OCI-LY1 (cell line): ENCODE measurements around the gene KRTCAP2.

Source experiments
- H2AFZ ChIP-seq: fragments of 200-600 bp; sonication (generic), shearing (Covaris generic); 2 replicates; pipeline ENCODE4 v1.6.0; 2014; ENCODE audit warnings: antibody characterized with exemption, mild to moderate bottlenecking, low read length
- H3F3A ChIP-seq: fragments of 200-600 bp; sonication (generic), shearing (Covaris generic); 2 replicates; pipeline ENCODE4 v1.6.0; 2014; ENCODE audit warnings: mild to moderate bottlenecking, antibody characterized with exemption, low read length, moderate library complexity; ENCODE audit not compliant: insufficient read depth
- H3K27ac ChIP-seq: fragments of 200-600 bp; sonication (generic); 2 replicates; pipeline ENCODE4 v1.5.1; 2014; ENCODE audit warnings: low read length, mixed run types, mild to moderate bottlenecking, low read depth; ENCODE audit not compliant: poor library complexity, severe bottlenecking
- H3K27me3 ChIP-seq: fragments of 200-600 bp; sonication (generic); 2 replicates; pipeline ENCODE4 v1.6.0; 2014; ENCODE audit warnings: antibody characterized with exemption, mild to moderate bottlenecking, low read length, moderate library complexity; ENCODE audit not compliant: insufficient read depth
- H3K36me3 ChIP-seq: fragments of 200-600 bp; sonication (generic); 2 replicates; pipeline ENCODE4 v1.6.1; 2014; ENCODE audit warnings: mild to moderate bottlenecking, antibody characterized with exemption, low read length, moderate library complexity, mixed read lengths; ENCODE audit not compliant: insufficient read depth
- H3K4me1 ChIP-seq: fragments of 200-600 bp; sonication (generic); 2 replicates; pipeline ENCODE4 v1.5.1; 2014; ENCODE audit warnings: mild to moderate bottlenecking, low read length, moderate library complexity; ENCODE audit not compliant: insufficient read depth, severe bottlenecking
- H3K4me2 ChIP-seq: fragments of 200-600 bp; sonication (generic), shearing (Covaris generic); 2 replicates; pipeline ENCODE4 v1.6.1; 2014; ENCODE audit warnings: low read length
- H3K4me3 ChIP-seq: fragments of 200-600 bp; sonication (generic); 2 replicates; pipeline ENCODE4 v1.5.1; 2014; ENCODE audit warnings: low read length, low read depth, mild to moderate bottlenecking, mixed read lengths; ENCODE audit not compliant: poor library complexity, severe bottlenecking
- H3K79me2 ChIP-seq: fragments of 200-600 bp; shearing (Covaris generic); 2 replicates; pipeline ENCODE4 v1.6.1; 2016; ENCODE audit warnings: mixed run types, low read length, mixed read lengths; ENCODE audit not compliant: insufficient read depth
- H3K9ac ChIP-seq: fragments of 200-600 bp; sonication (generic), shearing (Covaris generic); 2 replicates; pipeline ENCODE4 v1.6.1; 2014; ENCODE audit warnings: mild to moderate bottlenecking, low read length, mixed read lengths
- H3K9me2 ChIP-seq: fragments of 200-600 bp; sonication (generic), shearing (Covaris generic); 2 replicates; pipeline ENCODE4 v1.6.1; 2014; ENCODE audit warnings: low read depth, mild to moderate bottlenecking, low read length, mixed read lengths
- H3K9me3 ChIP-seq: fragments of 200-600 bp; shearing (Covaris generic); 2 replicates; pipeline ENCODE4 v1.6.1; 2014; ENCODE audit warnings: low read length, mixed read lengths
- H4K20me1 ChIP-seq: fragments of 200-600 bp; sonication (generic), shearing (Covaris generic); 2 replicates; pipeline ENCODE4 v1.6.0; 2016; ENCODE audit warnings: mild to moderate bottlenecking, low read length; ENCODE audit not compliant: insufficient read depth
- CTCF ChIP-seq: fragments of 200-600 bp; sonication (generic), shearing (Covaris generic); IDR thresholded peaks from 2 replicates; pipeline ENCODE4 v1.5.1; 2017; ENCODE audit warnings: mild to moderate bottlenecking, antibody characterized with exemption, low read length, moderate library complexity, mixed read lengths
- EZH2 ChIP-seq: fragments of 200-600 bp; sonication (generic), shearing (Covaris generic); IDR thresholded peaks from 2 replicates; pipeline ENCODE4 v1.8.0; 2017; ENCODE audit warnings: borderline replicate concordance, mixed run types, mild to moderate bottlenecking, antibody characterized with exemption, low read length, moderate library complexity, mixed read lengths

The KRTCAP2 gene

GRCh38 chr1:155177192-155177917 is 4.3 kb upstream of the KRTCAP2 start:
- Histone ChIP-seq H2AFZ (no peak overlapping the region), H3K27me3 (no peaks in the 10 kb centered on the region), H3F3A (peaks cover 4% of the 10 kb centered on the region; the same call in 1 of the 2 replicates), H3K9me3 (no peaks in the 10 kb centered on the region), H3K4me2 (no peak overlapping the region), H3K27ac (no peak overlapping the region), H3K36me3 (peaks cover 13% of the 10 kb centered on the region), H3K4me1 (peaks cover 21% of the 10 kb centered on the region), H4K20me1 (no peaks in the 10 kb centered on the region), H3K9me2 (no peaks in the 10 kb centered on the region), H3K4me3 (no peak overlapping the region), H3K9ac (no peak overlapping the region), H3K79me2 (no peaks in the 10 kb centered on the region)
- TF ChIP-seq CTCF: no peak
- no peak for TF ChIP-seq EZH2

- H3K27ac ChIP-seq: peak overlapping the region; percentile 6
Observed at GRCh38 chr1:155176544-155177071, 3.5 kb upstream of the KRTCAP2 start.

GRCh38 chr1:155175927-155176371 is 2.8 kb upstream of the KRTCAP2 start:
- Histone ChIP-seq H3F3A (peaks cover 4% of the 10 kb centered on the region; the same call in 1 of the 2 replicates), H3K4me3 (no peak overlapping the region), H3K4me2 (no peak overlapping the region), H3K9me2 (no peaks in the 10 kb centered on the region), H3K9ac (no peak overlapping the region), H2AFZ (no peak overlapping the region), H4K20me1 (no peaks in the 10 kb centered on the region), H3K36me3 (peaks cover 13% of the 10 kb centered on the region), H3K27me3 (no peaks in the 10 kb centered on the region), H3K79me2 (no peaks in the 10 kb centered on the region), H3K4me1 (peaks cover 28% of the 10 kb centered on the region), H3K27ac (peak overlapping the region; percentile 24), H3K9me3 (no peaks in the 10 kb centered on the region)
- peak; percentile 57 for TF ChIP-seq CTCF
- no peak for TF ChIP-seq EZH2

More at GRCh38 chr1:155176544-155177071, 3.5 kb upstream of the KRTCAP2 start:
- Histone ChIP-seq H4K20me1 (no peaks in the 10 kb centered on the region), H3K79me2 (no peaks in the 10 kb centered on the region), H3K36me3 (peaks cover 13% of the 10 kb centered on the region), H2AFZ (no peak overlapping the region), H3K4me1 (peaks cover 28% of the 10 kb centered on the region), H3F3A (peaks cover 4% of the 10 kb centered on the region; the same call in 1 of the 2 replicates), H3K4me3 (no peak overlapping the region), H3K9ac (no peak overlapping the region), H3K4me2 (no peak overlapping the region), H3K9me3 (no peaks in the 10 kb centered on the region), H3K9me2 (no peaks in the 10 kb centered on the region), H3K27me3 (no peaks in the 10 kb centered on the region)
- TF ChIP-seq CTCF (peak; percentile 85), EZH2 (no peak)
